Stimulated activated CD4-positive, alpha-beta T cell treated with anti-CD3 and anti-CD28 coated beads, TNF-alpha, amount 100 ng/mL, for 24 hours (primary cell): ENCODE data around the gene REXO1.
"Not testable (repeated sequence)": the region's sequence is repeated elsewhere in the genome, so short reads cannot be mapped to it uniquely, and the experiment has no call there.

Experiments used
- DNase-seq, 3 experiments: peaks; one replicate each; pipeline ENCODE4 v3.0.0-alpha.2; 2020; ENCODE audit warnings: low read depth in 3 of 3

Gene REXO1, protein sequence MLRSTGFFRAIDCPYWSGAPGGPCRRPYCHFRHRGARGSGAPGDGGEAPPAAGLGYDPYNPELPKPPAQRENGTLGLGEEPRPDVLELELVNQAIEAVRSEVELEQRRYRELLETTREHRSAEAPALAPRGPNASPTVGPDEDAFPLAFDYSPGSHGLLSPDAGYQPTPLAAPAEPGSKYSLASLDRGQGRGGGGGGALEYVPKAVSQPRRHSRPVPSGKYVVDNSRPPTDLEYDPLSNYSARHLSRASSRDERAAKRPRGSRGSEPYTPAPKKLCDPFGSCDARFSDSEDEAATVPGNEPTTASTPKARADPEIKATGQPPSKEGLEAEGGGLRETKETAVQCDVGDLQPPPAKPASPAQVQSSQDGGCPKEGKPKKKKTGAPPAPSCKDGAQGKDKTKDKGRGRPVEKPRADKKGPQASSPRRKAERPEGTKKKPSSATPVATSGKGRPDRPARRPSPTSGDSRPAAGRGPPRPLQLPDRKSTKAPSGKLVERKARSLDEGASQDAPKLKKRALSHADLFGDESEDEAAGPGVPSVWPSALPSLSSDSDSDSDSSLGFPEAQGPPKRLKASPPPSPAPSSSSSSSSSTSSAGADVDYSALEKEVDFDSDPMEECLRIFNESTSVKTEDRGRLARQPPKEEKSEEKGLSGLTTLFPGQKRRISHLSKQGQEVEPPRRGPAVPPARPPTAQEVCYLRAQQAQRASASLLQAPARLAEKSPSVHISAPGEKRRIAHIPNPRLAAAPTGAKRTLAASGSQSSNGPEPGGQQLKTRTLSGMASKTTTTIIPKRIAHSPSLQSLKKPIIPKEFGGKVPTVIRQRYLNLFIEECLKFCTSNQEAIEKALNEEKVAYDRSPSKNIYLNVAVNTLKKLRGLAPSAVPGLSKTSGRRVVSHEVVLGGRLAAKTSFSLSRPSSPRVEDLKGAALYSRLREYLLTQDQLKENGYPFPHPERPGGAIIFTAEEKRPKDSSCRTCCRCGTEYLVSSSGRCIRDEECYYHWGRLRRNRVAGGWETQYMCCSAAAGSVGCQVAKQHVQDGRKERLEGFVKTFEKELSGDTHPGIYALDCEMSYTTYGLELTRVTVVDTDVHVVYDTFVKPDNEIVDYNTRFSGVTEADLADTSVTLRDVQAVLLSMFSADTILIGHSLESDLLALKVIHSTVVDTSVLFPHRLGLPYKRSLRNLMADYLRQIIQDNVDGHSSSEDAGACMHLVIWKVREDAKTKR

DNA sequence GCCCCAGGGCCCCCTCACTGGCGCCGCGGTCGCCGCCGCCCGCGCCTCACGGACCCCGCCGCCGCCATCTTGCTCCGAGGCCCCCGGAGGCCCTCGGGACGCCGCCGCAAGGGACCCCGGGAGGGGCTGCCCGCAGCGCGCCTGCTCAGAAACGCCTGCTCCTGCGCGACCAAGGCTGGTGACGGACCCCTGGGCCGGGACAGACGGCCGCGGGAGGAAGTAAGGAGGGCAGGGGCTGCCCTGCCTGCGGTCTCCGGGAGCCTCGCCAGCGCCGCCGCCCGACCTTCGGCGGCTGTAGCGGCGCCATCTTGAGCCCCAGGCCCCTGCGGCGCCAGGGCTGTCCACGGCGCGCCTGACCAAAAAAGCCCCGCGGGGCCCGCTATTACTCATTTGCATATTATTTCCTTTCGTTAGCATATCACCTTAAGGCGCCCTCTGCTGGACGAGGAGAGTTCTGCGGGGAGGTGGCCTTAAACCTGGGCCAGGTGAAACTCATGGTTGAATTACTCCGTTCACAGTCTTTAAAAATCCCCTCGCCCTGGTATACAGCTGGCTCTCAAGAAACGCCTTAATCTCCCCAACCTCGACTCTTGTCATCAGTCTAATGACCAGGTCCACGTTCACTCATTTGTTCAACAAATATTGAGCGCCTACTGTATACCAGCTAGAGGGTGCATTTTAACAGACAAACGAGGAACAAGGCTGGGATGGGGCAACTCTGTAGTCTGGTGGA is at the start of gene REXO1:
Gene REXO1 (minus strand): TSS at position 85 of the 733 bp plus-strand sequence. CDS start 125 bp downstream, outside the sequence.
- DNase-seq: peak; percentile 93 to 98 (median 97)

DNA sequence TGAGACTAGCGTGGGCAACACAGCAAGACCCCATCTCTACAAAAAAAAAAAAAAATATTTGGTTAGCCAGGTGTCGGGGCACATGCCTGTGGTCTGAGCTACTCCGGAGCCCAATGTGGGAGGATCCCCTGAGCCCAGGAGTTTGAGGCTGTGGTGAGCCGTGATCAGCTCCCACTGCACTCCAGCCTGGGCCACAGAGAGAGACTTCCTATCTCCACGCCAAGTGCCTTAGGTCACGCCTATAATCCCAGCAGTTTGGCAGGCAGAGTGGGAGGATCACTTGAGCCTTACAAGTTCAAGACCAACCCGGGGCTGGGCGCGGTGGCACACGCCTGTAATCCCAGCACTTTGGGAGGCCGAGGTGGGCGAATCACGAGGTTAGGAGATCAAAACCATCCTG is 48.2 kb upstream of the REXO1 start:
- no peak for DNase-seq

DNA sequence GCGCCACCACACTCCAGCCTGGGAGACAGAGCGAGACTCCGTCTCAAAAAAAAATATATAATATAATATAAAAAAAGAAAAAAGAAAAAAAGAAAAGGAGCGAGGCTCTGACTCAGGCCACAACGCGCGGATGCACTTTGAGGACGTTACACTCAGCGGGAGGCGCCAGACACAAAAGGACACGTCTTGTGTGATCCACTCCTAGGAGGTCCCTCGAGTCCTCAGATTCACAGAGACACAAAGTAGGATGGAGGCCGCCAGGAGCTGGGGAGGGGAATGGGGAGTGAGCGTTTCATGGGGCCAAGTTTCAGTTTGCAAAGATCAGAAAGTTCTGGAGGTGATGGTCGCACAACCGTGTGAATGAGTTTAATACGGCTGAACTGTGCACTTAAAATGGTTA is 45.5 kb upstream of the REXO1 start:
- DNase-seq: no peak

DNA sequence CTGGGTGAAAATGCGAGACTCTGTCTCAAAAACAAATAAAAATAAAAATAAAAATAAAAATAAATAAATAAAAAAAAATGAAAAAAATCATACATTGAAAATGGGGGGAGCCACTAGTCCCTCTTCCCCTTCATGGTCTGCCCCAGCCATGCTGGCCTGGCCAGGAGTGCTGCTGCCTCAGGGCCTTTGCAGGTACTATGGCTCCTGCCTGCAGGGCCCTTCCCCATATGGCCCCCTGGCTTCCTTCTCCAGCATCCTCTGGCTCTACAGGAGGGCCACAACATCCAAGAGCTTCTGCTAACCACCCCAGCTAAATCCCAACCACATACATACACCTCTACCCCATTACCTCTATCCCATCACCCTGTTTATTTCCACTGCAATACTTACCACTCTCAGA is 41.6 kb upstream of the REXO1 start:
- no peak for DNase-seq

DNA sequence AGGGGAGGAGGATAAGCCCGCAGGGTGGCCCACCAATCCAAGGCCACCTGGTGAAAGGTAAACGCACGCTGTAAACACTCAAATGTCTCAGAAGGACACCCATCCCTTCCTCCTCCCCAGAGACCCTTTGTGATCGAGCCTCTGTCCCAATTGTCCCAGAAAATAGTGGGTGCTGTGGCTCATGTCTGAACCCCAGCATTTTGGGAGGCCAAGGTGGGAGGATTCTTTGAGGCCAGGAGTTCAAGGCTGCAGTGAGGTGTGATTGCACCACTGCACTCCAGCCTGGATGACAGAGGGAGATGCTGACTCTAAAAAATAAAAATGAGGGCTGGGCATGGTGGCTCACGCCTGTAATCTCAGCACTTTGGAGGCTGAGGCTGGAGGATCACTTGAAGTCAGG is 40.1 kb upstream of the REXO1 start:
- no peak for DNase-seq

DNA sequence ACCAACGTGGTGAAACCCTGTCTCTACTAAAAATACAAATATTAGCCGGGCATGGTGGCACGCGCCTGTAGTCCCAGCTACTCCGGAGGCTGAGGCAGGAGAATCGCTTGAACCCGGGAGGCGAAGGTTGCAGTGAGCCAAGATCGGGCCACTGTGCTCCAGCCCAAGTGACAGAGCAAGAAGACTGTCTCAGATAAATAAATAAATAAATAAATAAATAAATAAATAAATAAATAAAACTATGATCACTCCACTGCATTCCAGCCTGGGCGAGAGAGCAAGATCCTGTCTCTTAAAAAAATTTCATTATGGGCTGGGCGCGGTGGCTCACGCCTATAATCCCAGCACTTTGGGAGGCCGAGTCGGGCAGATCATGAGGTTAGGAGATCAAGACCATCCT is 38.1 kb upstream of the REXO1 start:
- not testable (repeated sequence) for DNase-seq

DNA sequence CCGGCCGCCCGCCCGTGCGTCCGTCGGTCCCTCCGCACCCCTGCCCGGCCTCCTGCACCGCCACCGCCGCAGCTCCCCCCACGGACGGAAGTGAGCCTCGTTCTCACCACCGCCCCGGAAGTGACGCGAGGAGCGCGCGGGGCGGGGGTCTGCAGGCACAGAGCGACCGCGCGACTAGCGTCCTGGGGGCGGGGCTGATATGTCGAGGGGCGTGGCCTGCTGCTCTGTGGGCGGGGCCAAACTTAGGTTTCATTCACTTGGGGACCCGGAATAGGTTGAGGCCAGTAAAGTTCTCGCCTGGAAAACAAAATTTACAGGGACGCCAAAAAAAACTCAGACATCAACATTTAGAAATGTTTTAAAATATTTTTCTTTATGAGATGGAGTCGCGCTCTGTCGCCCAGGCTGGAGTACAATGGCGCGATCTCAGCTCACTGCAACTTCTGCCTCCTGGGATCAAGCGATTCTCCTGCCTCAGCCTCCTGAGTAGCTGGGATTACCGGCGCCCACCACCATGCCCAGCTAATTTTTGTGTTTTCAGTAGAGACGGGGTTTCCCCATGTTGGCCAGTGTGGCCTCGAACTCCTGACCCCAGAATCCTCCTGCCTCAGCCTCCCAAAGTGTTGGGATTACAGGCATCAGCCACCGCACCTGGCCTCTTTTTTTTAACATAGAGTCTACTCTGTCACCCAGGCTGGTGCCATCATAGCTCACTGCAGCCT is 37.3 kb upstream of the REXO1 start, which contains the start of gene ABHD17A:
Gene ABHD17A (minus strand): TSS at position 99 of the 722 bp plus-strand sequence. CDS start 3,930 bp downstream, outside the sequence.
- peak; percentile 92 to 95 (median 94) for DNase-seq

DNA sequence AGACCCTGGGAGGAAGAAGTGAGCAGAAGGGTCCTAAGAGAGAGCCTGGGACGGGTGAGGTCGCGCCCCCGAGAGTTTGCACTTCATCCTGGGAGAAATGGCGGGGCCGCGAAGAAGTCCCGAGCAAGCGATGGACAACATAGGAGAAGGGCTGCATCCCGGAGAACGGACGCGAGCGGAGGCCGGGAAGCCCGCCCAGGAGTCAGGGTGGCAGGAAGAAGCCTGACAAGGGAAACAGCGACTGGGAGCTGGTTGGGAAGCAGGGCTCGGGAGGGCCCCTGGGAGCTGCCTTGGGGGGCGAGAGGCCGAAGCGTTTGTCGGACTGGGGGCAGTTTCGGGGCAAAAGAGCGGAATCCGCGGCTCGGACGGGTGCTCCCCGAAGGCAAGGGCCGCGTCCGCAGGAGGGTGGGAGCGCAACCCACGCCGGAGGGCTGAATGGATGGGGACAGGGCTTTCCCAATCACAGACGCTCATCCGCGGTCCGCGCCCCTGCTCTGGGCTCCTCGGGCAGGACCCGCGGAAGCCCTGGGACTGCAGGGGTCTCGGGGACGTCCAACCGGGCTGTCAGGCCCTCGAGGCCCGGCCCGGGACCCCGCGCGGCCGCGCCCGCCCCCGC is 36.5 kb upstream of the REXO1 start:
- no peak for DNase-seq

DNA sequence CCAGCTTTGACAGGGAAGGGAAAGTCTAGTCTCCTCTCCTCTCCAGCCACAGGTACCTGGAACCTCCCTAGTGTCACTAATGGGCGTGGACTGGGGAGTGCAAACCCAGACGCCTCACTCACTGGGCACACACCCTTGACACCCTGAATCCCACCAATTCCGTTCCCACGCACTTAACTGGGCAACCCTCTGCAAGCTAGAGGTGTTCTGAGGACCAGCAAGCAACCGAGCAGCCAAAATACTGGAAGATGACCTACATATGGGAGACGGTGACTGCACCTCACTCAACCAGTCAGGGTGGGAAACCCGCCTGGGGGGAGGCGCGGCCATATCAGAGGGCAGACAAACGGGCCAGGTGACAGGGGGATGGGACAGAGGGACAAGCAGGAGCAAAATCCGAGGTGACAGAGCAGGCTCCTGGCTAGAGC is 36.0 kb upstream of the REXO1 start:
- DNase-seq: no peak

DNA sequence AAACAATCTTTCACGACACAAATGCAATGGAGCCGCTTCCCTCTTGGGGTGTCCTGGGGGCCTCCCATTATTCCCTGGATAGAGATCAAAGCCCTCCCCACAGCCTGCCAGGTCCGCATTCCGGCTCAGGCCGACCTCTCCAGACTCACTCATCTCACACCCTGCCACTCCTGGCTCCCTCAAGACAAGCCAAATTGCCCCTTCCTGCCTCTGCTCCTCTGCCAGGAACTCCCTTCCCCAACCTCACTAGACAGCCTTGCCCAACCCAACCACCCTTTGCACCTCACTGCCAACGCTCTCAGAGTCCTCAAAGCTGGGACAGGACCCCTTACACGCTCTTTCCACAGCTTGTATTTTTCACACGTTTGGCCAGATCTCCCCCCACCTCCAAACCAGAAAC is 35.5 kb upstream of the REXO1 start:
- DNase-seq: no peak

DNA sequence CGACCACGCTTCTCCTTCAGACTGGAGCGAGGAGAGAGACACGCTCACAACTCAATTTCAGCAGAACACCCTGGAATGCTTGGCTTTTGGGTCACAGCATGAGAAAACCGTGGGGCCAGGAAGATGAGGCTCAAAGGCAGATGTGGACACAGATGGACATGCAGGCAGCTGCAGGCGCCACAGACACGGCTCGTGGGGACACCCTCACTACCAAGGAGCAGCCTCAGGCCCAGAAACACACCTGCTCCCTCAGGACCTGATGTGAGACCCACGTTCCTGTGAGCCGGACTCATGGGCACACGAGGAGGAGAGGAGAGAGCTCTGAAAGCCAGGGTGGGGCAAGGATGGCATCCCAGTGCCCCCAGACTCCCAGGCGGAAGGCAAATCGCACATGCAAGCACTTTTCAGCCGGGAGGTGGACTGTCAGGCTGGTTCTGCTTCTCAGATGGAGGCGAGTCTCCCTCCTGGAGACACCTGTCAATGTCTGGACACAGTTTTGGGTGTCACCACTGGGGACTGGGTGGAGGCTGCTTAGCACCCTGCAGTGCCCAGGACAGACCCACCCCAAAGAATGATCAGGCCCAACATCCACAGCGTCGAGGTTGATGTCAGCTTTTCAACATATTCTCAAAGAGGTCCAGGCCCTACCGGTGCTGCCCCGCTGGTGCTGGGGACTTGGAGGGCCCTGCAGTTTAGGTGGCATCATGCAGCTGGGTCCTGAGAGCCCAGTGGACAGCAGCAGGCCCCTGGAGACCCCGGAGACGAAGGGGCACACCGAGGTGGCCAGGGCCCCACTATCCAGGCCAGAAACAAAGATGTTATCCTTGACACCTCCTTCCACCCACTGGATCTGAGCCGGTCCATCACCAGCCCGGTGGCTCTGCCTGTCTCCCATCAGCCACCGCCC is 34.8 kb upstream of the REXO1 start:
- no peak for DNase-seq

DNA sequence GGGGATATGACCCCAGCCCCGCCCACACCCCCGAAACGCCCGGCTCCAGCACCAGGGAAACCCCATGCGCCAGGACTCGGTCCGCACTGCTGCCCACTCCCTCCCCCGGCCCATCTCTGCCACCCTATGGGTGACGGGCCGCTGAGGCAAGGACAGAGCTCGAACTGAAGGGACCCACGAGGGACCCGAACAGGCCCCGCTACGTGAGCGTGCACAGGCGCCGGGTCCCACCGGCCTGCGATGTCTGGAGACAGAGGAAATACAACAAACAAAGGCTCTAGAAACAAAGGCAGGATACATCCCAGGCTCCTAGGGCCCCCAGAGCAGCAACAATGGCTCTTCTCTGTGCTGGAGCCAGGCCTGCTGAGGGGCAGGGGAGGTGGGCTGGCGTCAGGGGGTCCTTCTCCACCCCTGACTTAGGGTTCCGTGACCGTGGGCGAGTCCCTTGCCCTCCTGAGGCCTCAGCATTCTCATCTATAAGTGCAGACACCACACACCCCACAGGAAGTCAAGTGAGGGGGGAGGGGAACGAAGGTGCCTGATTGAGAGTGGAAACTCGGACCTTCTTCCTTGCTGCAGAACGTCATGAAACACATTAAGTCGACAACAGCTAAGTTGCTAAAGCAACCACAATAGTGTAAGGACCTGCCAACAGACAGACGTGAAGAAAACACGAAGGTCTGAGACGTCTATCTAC is 34.0 kb upstream of the REXO1 start:
- peak in 2 of 3 experiments; percentile 43 to 65 for DNase-seq

DNA sequence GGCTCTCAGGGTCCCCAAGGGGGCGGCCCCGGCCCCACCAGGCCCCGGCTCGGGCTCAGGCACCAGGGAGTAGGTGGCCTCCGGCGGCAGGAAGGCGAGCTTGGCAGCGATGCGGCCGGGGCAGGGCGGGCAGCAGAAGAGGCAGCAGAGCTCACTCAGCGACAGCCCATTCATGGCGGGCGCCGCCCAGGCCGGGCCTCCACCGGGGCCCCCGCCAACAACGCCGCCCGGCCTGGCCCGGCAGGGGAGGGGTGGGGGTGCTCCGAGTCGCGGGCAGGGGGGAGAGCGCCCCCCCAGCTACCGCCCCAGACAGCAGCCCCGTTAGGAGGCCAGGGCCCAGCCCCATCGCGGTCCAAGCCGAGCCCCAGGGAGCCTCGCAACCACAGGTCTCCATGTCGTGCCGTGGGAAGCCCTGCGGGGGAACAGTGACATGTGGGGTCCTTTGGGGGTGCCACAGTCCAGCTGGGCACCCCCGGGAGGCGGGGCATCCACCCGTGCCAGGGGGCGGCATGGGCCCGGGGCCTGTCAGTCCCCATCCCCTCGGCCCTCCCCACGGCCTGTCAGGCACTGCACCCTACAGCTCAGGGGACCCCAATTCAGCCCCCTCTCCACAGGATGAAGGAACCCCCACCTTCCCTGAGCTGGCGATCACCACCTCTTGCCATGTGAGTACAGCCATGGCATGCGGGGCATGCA is 33.3 kb upstream of the REXO1 start:
- DNase-seq: not testable (repeated sequence)

DNA sequence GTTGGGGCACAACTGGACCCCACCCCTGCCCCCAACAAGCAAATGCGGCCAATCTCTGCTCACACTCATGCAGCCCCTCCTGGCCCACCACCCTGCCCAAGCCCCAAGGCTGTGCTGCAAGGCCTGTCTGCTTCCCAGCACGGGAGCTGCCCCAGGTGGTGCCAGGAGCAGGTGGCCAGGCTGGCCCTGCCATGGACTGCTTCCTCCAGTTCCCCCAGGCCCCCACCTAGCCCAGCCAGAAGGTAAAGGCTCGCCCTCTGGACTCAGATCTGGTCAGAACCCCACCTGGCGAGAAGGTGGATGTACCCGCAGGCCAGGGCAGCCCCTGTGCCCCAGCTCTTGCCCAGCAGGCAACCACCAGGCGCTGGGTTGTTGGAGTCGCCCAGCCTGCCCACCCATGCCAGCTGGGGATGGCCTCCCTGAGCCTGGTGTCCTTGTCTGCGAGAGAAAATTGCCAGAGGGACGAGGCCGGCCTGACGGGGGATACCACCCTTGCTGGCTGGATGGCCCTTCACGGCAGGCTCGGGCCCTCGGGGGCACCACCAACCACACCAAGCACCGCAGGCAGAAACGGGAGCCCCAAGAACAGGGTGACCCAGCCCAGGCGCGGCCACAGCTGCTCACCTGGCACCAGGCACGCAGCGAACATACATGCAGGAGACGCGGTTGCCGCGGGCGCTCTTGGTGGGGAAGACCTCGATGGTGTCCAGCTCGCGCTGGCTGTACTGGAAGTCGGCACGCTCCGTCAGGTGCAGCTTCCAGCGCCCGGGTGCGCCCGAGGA is 32.5 kb upstream of the REXO1 start:
- DNase-seq: no peak

DNA sequence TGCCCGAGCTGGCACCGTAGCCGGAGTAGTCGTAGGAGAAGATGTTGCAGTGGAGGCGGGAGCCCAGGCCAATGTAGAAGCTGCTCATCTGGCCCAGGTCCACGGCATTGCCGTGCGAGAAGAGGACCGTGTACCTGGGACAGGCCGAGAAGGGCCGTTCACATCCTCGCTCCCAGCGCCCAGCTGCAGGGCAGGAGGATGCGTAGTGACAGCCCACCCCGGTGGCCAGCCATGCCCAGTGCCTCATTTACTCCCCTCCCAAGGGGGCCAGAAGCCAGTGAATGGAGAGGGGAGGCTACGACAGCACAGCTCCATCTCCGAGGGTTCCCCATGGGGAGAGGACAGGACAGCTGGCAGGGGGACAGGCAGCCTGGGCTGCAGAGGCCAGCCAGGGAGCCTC is 31.7 kb upstream of the REXO1 start:
- not testable (repeated sequence) for DNase-seq

DNA sequence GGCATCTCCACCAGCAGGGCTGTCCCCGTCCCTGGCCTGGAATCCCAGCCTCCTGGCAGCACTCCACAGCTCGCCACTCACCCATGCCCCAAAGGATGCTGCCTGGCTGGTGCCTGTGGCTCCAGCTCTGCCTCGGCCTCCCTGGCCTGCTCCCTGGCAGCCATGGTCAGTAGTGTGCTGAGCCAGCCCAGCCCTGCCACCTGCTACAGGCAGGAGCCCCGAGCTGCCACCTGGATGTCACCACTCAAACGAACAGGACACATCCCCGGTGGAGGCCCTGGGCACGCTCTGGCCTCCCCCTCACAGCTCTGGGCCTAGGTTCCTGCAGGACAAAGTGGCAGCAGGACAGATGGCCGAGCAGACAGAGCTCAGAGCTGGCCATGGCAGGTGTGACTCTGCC is 30.3 kb upstream of the REXO1 start:
- not testable (repeated sequence) for DNase-seq

DNA sequence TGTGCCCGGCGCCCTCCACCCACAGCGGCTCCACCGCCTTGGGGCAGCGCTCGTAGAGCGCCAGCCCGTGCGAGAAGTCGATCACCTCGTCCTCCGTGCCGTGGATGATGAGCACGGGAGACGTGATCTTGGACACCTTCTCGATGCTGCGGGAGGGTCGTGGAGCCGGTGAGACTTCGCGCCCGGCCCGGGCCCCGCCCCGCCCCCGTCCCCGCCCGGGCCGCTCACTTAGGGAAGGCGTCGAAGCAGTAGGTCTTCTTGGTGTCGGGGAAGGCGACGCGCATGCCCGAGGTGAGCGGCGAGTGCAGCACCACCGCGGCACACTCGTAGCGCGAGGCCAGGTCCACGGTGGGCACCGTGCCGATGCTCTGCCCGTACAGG is 29.0 kb upstream of the REXO1 start:
- not testable (repeated sequence) for DNase-seq
